ENCODE results near the gene PMIS2.

PMIS2 gene

DNA sequence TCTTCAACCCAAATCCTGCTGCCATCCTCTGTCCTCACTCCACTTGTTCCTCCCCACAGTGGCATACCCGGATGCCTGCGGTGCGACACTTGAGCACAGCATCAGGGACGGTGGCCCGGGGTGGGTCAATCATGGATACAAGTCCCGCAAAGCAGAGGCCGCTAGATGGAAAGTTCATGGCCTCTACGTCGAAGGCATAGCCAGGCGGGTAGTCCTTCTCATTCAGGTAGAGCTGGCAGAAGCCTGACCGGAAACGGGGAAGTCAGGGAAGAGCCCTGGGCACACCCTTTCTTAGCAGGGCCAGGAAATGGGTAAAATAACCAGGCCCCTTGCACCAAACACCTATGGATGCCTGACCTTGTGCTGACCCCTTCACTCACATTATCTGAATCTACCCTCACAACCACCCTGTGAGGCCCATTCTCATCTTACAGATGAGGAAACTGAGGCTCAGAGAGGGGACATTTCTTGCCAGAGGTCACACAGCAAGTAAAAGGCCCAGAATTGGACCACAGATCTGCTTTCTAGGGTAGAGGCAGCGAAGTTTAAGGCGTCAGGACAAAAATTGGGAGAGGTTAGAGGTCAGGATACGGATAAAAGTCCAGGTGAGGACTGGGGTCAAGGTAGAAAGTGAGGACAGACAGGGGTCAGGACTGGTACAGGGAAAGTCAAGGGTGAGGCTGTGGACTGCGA lies 29.0 kb upstream of the PMIS2 start:
- DNase-seq = no peak

DNA sequence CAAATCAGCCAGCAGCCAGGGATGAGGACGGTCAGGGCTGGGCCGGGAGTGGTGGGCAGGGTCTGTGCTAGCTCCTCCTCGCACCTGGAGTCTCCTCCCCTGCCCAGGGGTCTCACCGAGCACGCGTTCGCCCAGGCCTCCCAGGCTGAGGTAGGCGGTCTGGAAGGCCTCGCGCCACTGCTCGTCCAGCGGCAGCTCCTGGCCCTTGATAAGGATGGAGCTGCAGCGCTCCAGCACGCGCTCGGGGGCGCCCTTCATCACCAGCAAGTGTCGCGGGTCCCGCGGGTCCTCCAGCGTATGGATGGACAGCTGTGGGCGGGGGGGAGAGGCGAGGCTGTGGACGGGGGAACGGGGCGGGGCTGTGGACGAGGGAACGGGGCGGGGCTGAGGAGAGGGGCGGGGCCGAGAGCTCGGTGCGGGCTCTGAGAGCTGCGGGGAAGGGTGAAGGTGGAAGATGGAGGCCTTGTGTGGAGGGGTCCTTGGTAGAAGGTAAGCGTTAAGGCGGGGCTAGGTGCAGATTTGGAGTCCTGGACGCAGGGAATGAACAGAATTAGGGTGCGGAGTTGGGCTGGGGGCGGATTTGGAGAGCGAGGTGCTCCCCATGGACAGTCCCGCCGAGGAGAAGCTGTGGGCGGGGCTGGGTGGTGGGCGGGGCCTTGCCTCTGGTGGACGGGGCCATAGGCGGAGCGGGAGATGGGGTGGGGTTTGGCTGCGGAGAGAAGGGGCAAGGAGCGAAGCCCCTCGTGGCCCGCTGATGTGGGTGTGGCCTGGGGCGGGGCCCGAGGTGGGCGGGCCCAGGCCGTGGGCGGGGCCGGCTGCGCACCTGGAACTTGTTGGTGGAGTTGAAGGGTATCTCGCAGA lies 28.2 kb upstream of the PMIS2 start:
- DNase-seq = peak in 3 of 4 experiments; percentile 22 to 50 (median 49)

DNA sequence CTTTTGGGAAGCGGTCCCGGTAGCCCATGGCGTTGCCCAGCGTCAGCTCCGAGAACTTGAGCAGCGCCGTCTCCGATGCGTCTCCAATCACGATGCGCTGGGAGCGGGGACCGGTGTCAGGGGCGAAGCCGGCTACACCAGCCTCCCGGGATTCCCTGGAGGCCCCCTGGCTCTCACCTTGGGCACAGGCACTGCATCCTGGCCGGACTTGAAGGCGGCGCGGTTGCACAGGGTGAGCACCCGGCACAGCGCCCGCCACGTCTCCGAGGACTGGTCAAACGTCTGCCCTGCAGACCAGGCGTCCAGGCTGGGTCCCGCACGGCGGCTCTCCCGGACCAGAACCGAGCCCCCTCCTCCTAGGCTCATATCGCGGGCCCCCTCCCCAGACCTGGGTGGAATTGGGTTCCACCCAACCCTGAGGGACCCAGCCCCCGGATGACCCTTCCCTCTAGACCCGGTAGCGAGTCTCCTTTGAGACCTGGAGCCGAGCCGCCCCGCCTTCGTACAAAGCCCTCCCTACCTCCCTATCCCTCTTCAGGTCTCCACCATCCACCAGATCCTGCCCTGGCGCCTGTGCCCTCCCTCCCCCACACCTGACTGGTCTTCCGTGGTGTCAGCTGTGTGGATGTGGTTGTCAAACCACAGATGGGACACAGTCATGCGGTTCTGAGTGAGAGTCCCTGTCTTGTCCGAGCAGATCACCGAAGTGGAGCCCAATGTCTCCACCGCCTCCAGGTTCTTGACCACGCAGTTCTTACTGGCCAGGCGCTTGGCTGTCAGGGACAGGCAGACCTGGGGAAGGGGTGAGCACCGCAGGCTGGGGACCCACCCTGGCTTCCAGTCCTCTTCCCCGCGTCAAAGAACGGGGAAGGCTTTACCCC lies 27.3 kb upstream of the PMIS2 start:
- DNase-seq = no peak

DNA sequence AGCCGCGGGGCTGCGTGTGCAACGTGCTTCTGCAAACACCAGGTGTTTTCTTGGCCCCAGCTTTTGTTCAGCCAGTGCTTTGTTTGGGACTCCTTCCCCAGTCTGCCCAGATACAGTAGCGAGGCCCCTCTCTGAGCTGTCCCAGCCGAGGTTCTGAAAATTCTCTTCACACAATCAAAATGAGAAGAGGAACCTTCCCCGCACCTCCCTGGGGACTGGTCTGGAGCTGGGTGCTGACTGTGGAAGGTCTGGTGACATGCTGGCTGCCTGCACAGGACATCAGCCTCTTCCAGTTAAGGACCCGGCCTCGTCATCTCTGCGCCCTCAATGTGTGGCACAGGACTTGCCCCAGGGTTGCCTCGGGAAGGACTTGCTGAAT lies 26.7 kb upstream of the PMIS2 start:
- DNase-seq = no peak

DNA sequence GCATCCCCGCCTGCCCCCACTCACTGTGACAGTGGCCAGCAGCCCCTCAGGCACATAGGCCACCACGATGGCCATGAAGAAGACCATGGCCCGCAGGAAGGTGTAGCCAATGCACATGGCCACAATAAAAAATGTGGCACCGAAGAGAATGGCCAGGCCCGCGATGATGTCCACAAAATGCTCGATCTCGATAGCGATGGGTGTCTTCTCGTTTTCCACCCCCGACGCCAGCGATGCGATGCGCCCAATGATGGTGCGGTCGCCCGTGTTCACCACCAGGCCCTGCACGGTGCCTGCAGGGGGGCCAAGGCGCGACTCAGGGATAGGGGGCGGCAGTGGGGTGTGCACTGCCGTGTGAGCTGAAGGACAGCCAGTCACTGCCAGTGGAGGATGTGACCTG lies 26.2 kb upstream of the PMIS2 start:
- DNase-seq = no peak

DNA sequence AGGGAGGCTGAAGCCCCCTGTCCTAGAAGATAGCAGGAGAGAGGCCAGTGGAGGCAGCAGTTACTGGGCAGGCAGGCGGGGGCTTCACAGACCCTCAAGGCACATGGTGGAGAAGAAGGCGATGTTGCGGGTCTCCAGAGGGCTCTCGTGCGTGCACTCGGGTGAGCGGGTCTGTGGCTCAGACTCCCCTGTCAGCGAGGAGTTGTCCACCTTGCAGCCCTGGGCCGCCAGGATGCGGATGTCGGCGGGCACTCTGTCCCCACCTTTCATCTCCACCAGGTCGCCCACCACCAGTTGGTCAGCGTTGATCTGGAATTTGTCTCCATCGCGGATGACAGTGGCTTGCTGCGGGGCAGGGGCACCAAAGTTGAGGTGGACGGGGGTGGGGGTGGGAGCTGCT lies 25.7 kb upstream of the PMIS2 start:
- no peak for DNase-seq

DNA sequence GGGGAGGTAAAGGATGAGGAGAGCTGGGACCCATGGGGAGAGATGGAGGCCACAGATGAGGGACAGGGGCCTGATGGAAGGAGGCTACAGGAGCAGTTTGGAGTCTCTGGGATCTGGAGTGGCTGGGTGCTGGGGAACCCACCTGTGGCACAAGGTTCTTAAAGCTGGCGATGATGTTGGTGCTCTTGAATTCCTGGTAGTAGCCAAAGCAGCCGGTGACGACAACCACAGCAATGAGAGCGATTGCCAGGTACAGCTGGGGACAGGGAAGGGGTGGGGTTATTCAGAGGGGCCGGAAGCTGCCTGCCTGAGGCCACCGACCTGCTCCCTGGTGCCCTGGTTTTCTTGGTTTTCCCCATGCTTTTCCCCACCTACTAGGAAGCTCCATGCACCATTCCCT lies 25.3 kb upstream of the PMIS2 start:
- DNase-seq = no peak

DNA sequence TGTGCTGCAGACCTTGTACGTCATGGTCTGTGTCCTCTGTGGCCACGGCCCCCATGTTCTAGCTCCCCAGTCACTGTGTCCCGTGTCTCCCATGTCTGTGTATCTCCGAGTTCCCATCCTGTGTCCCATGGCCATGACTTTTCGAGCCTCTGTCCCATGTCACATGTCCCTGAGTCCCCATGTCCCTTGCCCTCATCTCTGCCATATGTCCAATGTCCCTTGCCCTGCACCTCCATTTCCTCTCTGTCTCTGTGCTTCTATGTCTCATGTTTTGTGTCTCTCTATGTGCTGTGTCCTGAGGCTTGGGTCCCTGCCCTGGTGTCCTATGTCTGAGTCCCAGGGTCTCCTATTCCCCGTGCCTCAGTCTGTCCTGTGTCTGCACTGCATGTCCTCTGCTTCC lies 24.5 kb upstream of the PMIS2 start:
- no peak for DNase-seq

DNA sequence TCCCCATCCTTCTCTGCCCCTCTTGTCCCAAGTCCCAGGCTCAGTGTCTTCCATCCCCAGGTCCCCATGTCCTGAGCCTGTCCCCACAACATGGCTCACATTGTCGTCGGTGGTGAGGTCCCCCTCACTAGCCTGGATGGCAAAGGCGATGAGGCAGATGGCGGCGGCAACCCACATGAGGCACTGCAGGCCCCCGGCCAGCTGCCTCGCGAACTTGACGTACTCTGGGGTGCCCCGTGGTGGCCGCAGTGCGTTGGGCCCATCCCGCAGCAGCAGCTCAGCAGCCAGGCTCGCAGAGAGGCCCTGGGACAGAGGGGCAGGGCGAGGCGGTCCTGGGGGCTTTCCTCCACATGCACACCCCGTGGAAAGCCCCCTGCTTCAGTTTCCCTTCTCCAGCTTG lies 23.6 kb upstream of the PMIS2 start:
- no peak for DNase-seq

DNA sequence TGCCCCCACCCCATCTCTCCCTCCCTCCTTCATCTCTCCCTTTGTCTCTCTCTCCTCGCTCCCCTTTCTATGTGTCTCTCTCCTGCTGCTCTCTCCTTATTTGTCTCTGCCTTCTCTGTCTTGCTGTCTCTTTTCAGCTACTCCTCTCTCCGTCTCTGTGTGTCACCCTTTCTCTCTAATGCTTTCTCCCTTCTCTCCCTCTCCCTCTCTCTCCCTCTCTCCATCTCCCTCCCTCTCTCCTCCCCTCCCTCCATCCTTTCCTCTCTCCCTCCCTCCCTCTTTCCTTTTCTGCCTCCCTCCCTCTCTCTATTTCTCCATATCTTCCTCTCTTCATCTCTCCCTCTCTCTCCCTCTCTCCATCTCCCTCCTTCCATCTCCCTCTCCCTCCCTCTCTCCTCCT lies 23.2 kb upstream of the PMIS2 start:
- no peak for DNase-seq

DNA sequence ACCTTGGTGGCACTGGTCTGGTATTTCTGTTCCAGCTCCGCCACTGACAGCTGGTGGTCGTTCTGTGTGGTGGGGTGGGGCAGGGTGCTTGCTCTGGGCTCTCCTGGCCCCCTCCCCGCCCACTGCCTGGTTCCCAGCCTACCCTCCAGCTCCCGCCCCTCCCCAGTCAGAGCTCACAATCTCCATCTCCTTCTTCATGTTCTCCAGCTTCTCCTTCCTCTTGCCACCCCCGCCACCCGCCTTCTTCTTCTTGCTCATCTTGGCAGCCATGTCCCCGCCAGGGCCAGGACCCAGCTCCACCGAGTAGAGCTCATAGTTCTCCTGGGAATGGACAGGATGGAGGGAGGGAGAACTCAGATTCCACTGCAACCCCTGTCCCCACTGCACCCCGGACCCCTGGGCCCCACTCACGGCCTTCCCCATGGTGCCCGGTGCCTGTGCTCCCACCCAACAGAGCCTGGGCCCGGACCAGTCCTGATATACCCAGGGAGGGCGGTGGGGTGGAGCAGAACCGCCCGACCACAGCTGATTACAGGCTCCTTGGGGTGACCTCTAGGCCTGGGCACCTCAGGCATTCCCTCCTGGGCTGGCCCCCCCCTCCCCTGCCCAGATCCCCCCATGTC lies 22.7 kb upstream of the PMIS2 start, which contains the start of gene ATP4A:
TSS of gene ATP4A (minus strand) at position 452 of the 623 bp plus-strand sequence. CDS start at position 423, 29 bp downstream.
- DNase-seq = no peak

DNA sequence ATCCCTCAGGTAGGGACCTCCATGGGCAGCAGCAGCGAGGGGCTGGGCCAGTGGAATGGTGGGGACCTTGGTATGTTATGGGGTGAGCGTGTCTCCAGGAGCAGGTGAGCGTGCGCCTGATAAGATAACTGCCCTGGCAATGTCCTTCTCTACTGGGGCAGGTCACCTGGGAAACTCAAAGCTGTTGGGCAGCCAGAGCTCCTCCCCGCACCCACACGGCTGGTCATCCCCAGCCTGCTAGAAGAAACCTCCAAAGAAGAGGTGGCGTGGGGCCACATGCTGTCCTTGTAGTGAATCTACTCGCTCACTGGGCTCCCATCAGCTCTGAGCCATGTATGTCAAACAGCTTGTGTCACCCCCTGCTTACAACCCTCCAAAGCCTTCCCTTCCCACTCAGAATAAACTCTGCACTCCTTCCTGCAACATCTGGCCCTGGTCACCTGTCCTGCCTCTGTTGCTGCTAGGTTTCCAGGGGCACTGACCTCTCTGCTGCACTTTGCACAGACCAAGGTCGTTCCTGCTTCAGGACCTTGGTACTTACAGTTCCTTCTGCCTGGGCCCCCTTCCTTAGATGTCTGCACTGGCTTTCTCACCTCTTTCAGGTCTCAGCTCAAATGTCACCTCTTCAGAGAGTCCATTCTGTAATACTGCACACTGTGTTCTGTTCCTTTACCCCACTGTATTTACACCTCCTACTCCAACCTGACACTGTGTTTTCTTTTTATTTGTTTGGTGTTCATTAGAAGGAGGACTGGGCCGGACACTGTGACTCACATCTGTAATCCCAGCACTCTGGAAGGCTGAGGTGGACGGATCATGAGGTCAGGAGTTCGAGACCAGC lies 20.7 kb upstream of the PMIS2 start:
- no peak for DNase-seq

DNA sequence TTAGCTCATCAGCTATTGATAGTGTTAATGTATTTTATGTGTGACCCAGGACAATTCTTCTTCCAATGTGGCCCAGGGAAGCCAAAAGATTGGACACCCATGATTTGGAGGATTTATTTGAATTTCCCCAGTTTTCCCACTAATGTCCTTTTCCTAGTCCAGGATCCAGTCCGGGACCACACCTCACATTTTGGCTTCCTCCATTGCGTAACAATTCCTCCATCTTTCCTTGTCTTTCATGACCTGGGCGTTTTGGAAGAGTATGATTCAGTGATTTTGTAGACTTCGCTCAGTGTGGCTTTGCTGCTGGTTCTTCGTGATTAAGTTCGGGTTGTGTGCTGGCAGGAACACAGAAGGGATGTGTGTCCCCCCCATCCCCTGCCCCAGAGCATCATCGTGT lies 19.2 kb upstream of the PMIS2 start:
- no peak for DNase-seq

DNA sequence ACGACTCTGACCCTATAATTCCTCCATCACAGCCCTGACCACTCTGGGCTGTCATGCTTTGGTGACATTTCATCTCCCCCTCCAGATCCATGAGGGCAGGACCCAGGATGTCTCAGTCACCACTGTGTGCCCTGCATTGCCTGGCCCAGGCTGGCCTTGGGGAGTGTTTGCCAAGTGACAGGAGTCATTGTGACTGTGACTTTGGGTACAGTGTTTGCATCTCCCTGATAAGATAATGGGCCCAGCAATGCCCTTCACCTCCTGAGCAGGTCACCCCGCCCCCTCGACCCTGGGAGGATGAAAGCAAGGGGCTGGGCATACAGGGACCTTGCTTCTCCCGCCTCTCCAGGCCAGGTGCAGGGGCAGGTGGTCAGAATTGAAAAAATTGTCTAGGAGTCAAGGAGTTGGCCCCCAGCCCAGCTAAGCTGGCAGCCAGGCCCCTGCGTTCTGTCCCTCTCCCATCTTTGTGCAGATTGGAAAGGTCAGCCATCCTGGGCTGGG lies 16.6 kb upstream of the PMIS2 start:
- DNase-seq = no peak

DNA sequence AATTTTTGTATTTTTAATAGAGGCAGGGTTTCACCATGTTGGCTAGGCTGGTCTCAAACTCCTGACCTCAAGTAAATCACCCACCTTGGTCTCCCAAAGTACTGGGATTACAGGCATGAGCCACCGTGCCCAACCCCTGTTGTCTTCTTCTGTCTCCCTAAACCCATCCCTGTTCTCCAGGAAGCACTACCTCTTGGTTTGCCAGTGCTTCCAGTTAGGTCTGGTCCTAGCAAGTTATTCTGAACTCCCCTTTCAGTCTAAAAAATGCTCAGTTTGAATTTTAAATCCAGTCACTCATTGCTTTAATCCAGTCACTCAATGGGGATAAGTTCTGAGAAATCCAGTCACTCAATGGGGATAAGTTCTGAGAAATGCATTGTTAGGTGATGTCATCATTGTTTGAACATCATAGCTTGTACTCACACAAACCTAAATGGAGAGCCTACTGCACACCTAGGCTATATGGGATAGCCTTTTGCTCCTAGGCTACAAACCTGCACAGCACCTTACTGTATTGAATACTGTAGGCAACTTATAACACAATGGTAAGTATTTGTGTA lies 14.5 kb upstream of the PMIS2 start:
- no peak for DNase-seq

DNA sequence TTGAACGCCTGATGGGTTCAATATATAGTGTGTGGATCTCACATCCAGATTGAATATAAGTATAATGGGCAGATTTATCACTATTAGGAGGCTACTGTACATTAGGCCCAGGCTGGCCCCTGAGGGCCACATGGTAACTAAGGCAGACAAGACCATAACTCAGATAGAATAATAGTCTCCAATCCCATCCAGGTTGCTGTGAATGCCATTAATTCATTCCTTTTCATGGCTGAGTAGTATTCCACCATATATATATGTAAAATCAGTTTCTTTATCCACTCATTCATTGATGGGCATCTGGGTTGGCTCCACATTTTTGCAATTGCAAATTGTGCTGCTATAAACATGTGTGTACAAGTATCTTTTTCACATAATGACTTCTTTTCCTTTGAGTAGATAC lies 8.1 kb upstream of the PMIS2 start:
- DNase-seq = no peak

DNA sequence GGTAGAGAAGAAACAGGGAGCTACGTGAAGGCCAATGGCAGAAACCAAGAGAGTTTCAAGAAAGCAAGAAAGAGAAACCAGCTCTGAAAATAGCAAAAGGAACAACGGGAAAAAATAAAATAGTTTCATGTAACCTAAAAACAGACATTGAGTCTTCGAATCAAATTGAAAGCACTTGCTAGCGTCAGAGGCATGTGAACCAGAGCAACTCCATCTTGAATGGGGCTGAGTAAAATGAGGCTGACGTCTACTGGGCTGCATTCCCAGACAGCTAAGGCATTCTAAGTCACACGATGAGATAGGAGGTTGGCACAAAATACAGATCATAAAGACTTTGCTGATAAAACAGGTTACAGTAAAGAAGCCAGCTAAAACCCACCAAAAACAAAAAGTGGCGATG lies 7.3 kb upstream of the PMIS2 start:
- no peak for DNase-seq

DNA sequence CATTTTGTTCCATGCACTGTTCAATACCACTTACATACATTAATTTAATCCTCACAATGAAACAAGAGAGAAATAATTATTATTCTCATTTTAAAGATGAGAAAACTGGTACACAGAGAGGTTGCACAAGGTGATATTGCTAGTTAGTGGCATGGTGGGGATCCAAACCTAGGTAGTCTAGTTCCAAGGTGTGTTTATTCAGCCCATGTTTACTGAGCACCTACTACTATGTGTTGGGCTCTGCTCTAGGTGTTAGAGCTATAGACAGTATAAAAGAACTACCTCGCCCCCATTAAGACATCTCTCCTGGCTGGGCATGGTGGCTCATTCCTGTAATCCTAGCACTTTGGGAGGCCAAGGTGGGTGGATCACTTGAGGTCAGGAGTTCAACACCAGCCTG lies 3.2 kb upstream of the PMIS2 start:
- DNase-seq = no peak

DNA sequence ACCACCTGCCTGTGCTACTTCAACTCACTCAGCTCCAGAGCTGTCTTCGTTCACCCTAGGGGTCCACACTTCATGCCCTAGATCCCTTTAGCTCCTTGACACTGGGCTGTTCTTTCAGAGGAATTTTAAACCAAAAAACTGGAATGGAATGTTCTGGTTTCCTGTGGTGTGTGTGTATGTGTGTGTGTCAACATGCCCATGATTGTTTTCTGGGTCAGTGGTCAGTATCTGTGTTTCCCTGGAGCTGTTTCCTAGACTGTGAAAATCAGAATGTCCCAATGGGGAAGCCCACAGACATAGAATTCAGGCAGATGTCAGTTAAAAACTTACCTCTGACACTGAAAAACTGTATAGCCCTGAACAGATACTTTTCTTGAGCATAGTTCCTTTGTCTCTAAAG lies 1.3 kb downstream of the PMIS2 start:
- no peak for DNase-seq

DNA sequence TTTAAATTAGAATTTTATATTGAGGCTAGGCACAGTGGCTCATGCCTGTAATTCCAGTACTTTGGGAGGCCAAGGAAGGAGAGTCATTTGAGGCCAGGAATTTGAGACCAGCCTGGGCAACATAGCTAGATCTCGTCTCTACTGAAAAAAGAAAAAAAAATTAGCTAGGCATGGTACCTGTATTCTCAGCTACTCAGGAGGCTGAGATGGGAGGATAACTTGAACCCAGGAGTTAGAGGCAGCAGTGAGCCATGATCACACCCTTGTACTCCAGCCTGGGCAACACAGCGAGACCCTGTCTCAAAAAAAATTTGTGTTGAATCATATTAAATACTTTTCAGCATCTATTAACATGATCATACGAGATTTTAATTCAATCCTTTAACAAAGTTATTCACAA lies 4.9 kb downstream of the PMIS2 start:
- no peak for DNase-seq

DNA sequence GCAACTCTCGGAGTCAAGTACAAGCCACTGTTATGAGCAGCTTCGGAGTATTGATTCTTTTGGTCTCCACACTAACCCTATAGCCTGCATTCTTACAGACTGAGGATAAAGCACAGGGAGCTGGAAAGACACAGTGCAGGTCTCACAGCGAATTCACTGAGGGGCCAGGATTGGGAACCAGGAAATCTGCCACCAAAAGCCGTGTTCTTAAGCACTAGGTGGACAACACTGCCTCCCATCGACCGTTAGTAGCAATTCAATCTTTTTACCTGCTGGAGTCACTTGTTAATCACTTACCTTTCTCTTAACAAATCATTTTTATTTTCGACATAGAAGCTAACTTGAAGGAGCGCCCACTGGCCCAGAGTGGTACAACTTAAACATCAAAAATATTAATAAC lies 6.3 kb downstream of the PMIS2 start:
- peak; percentile 29 to 60 (median 54) for DNase-seq

Measured in suppressor macrophage (primary cell).